GM21737 (cell line): ENCODE data around the gene TGFBR3L.

ENCODE experiments used
- ATAC-seq: cut with Tn5 transposase; IDR thresholded peaks from one replicate; pipeline ENCODE4 v1.9.1; 2021; ENCODE audit warnings: mild to moderate bottlenecking, moderate library complexity; ENCODE audit not compliant: unreplicated experiment

The TGFBR3L gene

GRCh38 chr19:7914598-7915045 lies at the start of gene TGFBR3L:
TSS of gene TGFBR3L (plus strand) at chr19:7914830.
- ATAC-seq = no peak

- no peak for ATAC-seq
These were observed 49.2 kb upstream of the TGFBR3L start for GRCh38 chr19:7865262-7865911.

DNA sequence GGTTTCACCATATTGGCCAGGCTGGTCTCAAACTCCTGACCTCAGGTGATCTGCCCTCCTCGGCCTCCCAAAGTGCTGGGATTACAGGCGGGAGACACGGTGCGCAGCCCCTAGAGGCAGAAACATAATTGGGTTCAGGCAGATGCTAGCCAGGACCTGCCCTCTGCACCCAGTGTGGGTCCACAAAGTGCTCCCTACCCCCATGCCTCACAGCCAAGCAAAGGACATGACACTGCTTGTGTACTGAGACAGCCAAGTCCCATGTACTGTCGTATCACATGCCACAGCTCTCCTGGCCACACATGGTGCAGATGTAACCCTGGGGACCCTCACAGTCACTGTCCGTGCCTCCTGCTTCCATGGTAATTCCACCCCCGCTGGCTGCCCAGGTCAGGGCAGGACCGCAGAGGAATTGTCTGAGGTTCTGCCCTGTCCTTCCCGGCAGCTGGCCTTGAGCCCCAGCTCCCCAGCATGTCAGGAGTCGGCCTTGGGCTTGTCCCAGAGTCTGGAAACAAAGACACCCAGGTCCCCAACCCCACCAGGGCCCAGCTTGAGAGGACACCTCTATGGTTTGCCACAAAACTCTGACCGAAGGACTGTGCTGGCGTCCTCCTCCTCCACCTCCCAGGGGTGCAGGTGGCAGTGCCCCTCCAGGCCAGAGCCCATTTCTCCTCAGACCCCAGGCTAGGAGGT lies 48.1 kb upstream of the TGFBR3L start:
- no peak for ATAC-seq

DNA sequence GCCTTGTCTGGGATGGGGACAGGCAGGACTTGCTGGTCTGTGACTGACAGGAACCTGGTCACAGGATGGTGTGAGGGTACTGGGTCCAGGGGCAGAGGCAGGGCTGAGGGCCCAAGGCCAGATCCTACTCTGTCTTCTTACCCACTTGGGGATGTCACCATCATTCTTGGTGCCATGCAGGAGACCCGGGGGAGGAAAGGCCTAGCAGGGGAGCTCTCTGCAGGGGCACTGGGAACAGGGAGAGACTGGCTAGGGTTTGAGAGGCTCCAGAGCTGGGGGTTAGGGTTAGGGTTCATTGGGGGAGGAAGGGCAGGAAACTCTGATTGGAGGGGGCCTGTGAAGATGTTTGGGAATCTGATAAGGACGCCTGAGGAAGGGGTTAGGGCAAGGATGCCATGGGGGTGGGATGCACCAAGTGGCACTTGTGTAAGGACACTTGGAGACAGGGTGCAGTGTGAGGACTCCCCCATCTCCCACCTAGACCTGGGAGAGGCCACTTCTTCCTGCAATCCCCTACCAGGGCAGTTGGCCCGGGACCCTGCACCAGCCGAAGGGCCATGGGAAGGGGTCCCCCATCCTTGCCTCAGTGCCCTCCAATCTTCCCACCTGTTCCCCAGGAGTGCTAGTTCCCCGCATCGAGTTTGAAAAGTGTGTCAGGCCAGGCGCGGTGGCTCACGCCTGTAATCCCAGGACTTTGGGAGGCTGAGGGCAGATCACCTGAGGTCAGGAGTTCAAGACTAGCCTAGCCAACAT lies 47.4 kb upstream of the TGFBR3L start:
- no peak for ATAC-seq

DNA sequence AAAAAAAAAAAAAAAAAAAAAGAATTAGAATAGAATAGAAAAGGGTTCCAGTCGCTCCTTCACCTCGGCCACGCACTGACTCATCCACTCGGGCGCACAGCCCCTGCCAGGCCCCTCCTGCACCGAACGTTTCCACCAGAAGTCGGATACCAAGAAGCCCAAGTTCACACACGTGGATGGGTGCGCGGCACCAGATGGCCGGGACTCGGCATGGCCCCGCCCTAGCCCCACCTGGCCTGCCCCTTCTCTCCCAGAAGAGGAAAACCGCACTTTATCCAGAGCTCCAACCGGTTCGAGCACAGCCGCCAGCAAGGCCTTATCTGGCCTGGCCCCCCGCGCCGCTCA lies 46.3 kb upstream of the TGFBR3L start:
- no peak for ATAC-seq

DNA sequence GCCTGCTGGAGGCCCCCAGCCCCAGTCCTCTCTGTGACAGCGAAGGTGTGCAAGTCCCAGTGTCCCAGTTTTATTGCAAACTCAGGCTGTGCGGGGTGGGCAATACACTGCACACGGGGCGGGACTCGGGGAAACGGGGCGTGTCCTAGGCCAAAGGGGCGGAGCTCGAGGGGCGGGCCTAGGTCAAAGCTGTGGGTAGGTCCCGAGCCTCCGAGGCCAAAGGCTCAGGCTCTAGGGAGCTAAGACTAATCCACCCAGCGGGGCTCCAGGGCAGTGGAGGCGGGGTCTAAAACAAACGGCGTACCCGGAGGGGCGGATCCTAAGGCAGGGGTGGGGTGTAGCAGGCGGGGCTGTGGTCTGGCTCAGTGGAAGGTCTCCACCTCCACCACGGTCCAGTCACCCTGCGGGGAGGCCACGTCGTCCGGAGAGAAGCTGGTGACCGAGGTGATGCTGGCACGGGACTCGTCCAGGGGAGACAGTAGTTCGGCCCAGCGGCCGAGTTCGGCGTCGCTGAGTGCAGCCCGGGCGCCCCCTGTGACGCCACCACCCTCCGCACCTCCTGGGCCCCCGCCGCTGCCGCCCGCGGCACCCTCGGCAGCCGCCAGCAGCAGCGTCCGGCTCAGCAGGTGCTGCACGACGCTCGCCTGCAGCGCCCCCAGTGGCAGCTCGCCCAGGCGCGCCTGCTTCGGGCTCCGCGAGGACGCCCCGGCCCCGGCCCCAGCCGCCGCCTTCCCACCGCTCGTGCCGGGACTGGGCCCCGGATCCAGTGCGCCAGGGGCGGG lies 45.8 kb upstream of the TGFBR3L start:
- ATAC-seq = peak; percentile 53

DNA sequence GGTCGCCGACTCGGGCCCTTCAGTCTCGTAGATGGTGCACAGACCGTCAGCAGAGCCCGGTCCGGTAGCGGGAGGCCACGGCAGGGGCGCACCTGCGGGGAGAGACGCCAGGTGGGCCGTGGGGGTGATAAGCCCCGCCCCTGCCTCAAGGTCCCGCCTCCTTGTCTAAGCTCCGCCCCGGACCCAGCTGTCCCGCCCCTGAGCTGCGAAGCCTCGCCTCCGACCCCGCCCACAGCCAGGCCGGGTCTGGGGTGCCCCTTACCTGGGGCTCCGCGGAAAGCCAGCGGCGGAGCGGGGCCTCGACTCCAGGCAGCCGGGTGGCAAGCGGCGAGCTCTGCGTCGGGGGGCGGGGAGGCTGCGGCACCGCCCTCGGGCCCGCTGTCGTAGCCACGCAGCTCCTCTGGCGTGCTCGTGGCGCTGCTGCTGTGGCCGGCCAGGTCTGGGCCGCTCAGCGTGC lies 45.1 kb upstream of the TGFBR3L start:
- ATAC-seq = peak; percentile 42

GRCh38 chr19:7869910-7870511 lies 44.6 kb upstream of the TGFBR3L start:
- no peak for ATAC-seq

DNA sequence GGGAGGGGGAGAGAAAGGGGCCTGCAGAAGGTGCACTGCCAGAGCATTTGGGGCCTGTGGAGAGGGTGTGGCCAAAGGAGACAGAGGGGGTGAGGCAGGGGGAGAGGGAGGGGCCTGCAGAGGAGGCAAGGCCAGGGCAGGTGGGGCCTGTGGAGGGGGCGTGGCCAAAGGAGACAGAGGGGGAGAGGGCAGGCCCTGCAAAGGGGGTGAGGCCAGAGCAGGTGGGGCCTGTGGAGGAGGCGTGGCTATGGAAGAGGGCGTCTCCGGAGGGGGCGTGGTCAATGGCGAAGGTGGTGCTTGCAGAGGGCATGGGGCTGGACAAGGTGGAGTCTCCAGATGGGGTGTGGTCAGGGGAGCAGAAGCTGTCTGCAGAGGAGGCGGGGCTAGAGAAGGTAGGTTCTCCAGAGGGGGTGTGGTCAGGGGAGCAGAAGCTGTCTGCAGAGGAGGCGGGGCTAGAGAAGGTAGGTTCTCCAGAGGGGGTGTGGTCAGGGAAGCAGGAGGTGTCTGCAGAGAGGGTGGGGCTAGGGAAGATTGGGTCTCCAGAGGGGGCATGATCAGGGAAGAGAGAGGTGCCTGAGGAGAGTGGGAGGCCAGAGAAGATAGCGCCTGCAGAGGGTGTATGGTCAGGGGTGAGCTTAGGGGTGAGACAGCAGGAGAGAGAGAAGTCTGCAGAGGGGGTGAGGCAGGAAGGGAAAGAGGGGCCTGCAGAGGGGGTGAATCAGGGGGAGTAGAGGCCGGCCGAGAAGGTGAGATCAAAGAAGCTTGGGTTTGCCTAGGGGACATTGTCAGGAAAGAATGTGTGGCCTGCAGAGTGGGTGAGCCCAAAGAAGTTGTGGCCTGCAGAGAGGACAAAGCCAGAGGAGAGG lies 43.8 kb upstream of the TGFBR3L start:
- no peak for ATAC-seq

- ATAC-seq = no peak
These were observed 43.0 kb upstream of the TGFBR3L start for GRCh38 chr19:7871437-7872305.

- ATAC-seq = no peak
These were observed 42.1 kb upstream of the TGFBR3L start for GRCh38 chr19:7872306-7873204.

GRCh38 chr19:7873304-7874075 lies 41.1 kb upstream of the TGFBR3L start:
- ATAC-seq = no peak

GRCh38 chr19:7874076-7874896 lies 40.3 kb upstream of the TGFBR3L start, which contains the start of gene PRR36:
TSS of gene PRR36 (minus strand) at chr19:7874390. CDS start at chr19:7873689, 701 bp downstream.
- no peak for ATAC-seq

- ATAC-seq = no peak
These were observed 39.7 kb upstream of the TGFBR3L start for GRCh38 chr19:7874897-7875273.

DNA sequence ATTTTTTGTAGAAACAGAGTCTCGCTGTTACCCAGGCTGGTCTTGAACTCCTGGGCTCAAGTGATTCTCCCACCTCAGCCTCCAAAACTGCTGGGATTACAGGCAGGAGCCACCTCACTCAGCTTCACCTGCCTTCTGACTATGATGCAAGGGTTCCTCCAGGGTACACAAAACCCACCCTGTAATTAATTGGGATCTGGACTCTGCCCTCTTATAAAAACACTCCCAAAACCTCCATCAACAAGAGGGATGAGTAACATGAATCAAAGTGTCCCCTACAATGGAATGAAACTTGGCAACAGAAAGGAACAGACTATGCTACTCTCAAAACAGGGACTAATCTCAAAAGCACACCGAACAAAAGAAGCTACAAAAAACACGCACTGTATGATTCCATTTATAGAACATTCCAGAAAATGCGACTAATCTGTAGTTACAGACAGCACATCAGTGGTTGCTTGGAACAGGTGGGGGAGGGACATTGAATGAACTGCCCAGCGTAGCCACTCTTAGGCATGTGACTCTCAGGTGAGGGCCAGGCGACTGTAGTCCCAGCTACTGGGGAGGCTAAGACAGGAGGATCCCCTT lies 37.3 kb upstream of the TGFBR3L start:
- no peak for ATAC-seq
